ENCODE measurements around the gene BEND6.

BEND6 gene

GRCh38 chr6:56977192-56977591 lies 22.3 kb downstream of the BEND6 start:
- H3K4me3 ChIP-seq (ENCODE audit: low read depth, low read length): no peak overlapping the region
- TF ChIP-seq CTCF (IDR thresholded peaks at IDR 0.05; ENCODE audit: borderline replicate concordance, insufficient read depth, low read depth, low read length): no peak

- no peak overlapping the region for H3K4me3 ChIP-seq (ENCODE audit: low read depth, low read length)
Measured at GRCh38 chr6:56978530-56978929, 23.6 kb downstream of the BEND6 start.

GRCh38 chr6:56984361-56984760 lies 29.5 kb downstream of the BEND6 start:
- no peak overlapping the region for H3K4me3 ChIP-seq (ENCODE audit: low read depth, low read length)
- no peak for TF ChIP-seq CTCF (IDR thresholded peaks at IDR 0.05; ENCODE audit: borderline replicate concordance, insufficient read depth, low read depth, low read length)

More at GRCh38 chr6:56978530-56978929, 23.6 kb downstream of the BEND6 start:
- no peak for TF ChIP-seq CTCF (IDR thresholded peaks at IDR 0.05; ENCODE audit: borderline replicate concordance, insufficient read depth, low read depth, low read length)

- H3K4me3 ChIP-seq (ENCODE audit: low read depth, low read length): no peak overlapping the region
- TF ChIP-seq CTCF (IDR thresholded peaks at IDR 0.05; ENCODE audit: borderline replicate concordance, insufficient read depth, low read depth, low read length): no peak
Measured at GRCh38 chr6:56984884-56985283, 30.0 kb downstream of the BEND6 start.

- H3K4me3 ChIP-seq (ENCODE audit: low read depth, low read length): no peak overlapping the region
- TF ChIP-seq CTCF (IDR thresholded peaks at IDR 0.05; ENCODE audit: borderline replicate concordance, insufficient read depth, low read depth, low read length): no peak
Measured at GRCh38 chr6:56986611-56987010, 31.7 kb downstream of the BEND6 start.

GRCh38 chr6:56988145-56988544 lies 33.2 kb downstream of the BEND6 start:
- no peak for TF ChIP-seq CTCF (IDR thresholded peaks at IDR 0.05; ENCODE audit: borderline replicate concordance, insufficient read depth, low read depth, low read length)
- no peak overlapping the region for H3K4me3 ChIP-seq (ENCODE audit: low read depth, low read length)

GRCh38 chr6:56992036-56992435 lies 37.1 kb downstream of the BEND6 start:
- no peak overlapping the region for H3K4me3 ChIP-seq (ENCODE audit: low read depth, low read length)
- no peak for TF ChIP-seq CTCF (IDR thresholded peaks at IDR 0.05; ENCODE audit: borderline replicate concordance, insufficient read depth, low read depth, low read length)
